ENCODE data around the gene LEP.

Gene LEP

GRCh38 chr7:128247108-128247507, 6.0 kb downstream of the LEP start:
- DNase-seq (ENCODE audit: low read depth) = no peak

DNA sequence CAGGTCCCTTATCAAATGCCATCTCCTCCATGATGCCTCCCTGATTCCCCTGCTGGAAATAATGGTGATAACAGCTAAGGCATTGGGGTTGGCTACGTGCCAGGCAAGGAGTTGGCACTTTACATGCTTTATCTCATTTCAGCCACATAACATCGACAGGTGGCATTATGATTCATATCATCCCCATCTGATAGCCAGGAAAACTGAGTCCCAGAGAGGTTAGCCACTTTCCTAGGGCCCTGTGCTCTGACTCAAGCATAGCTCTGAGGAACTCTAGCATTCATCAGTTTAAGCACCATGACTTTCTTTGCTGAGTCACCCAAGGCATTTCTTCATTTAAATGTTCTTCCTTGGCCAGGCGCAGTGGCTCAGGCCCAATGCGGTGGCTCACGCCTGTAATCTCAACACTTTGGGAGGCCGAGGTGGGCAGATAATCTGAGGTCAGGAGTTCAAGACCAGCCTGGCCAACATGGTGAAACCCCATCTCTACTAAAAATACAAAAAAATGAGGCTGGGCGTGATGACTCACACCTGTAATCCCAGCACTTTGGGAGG, 6.6 kb downstream of the LEP start:
- peak; percentile 58 for DNase-seq (ENCODE audit: low read depth)

GRCh38 chr7:128251337-128251736, 10.3 kb downstream of the LEP start:
- no peak for DNase-seq (ENCODE audit: low read depth)

- DNase-seq (ENCODE audit: low read depth) = no peak
Observed at GRCh38 chr7:128253701-128254100, 12.6 kb downstream of the LEP start.

- DNase-seq (ENCODE audit: low read depth) = no peak
Observed at GRCh38 chr7:128254470-128254869, 13.4 kb downstream of the LEP start.

GRCh38 chr7:128255271-128255670, 14.2 kb downstream of the LEP start:
- no peak for DNase-seq (ENCODE audit: low read depth)

GRCh38 chr7:128257458-128257857, 16.4 kb downstream of the LEP start:
- DNase-seq (ENCODE audit: low read depth) = no peak

DNA sequence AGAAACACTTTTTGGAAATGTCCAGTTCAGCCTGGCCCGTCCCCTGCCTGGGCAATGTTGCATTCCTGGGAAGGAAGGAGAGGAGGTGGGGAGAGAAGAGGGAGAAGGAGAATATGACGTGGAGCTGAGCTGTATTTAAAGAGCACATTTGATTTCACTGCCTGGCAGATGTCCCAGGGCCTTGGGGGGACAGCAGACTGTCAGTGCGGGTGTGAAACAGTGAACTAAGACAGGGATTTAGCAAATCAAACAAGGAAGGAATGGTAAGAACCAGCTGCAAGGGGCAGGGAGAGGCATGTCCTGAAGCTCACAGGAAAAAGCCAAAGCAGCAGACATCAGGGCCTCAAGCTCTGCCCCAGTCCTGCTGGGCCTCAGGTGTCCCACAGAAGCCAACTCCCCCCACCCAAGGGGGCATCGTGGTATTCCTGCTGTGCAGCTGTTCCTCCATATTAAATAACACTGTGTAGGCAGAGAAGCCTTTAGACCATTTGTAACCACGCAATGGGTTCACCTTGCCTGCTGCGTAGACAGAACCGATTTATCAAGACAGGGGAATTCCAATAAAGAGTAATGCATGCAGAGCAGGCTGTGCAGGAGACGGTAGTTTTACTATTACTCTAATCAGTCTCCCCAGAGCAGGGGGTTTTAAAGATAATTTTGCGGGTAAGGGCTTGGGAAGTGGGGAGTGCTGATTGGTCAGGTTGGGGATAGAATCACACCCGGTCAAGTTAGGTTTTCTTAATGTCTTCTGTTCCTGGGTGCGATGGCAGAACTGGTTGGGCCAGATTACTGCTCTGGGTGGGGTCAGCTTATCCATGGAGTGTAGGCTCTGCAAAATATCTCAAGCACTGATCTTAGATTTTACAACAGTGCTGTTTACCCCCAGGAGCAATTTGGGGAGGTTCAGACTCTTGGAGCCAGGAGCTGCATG, 18.3 kb downstream of the LEP start:
- no peak for DNase-seq (ENCODE audit: low read depth)

- no peak for DNase-seq (ENCODE audit: low read depth)
Observed at GRCh38 chr7:128260069-128260795, 19.2 kb downstream of the LEP start.

DNA sequence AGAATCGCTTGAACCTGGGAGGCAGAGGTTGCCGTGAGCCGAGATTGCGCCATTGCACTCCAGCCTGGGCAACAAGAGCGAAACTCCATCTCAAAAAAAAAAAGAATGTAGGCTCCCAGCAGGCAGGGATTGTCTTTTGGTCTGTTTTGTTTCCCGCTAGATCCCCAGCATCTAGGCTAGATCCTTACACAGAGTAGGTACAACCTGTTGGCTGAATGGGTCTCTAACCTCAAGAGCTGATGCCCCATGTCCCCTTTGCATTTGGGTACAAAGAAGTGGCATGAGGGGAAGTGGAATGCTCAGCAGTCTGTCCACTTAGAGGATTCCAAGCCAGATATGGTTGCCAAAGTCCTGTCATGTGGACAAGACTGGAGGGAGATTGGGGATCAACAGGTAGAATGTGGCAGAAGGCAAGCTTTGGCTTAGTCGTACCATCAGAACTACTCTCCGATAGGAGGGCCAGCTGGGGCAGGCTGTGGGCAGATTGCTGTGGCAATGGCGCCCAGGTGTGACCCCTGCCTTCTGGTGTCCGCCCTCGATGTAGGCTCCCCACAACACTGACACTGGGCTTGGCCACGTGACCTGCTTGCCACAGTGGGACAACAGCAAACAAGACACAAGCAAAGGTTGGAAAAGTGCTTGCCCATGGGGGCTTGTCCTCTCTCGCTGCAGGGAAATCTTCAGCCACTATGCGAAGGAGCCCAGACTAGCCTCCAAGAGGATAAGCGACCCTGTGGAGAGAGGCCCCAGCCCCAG, 21.4 kb downstream of the LEP start:
- no peak for DNase-seq (ENCODE audit: low read depth)

DNA sequence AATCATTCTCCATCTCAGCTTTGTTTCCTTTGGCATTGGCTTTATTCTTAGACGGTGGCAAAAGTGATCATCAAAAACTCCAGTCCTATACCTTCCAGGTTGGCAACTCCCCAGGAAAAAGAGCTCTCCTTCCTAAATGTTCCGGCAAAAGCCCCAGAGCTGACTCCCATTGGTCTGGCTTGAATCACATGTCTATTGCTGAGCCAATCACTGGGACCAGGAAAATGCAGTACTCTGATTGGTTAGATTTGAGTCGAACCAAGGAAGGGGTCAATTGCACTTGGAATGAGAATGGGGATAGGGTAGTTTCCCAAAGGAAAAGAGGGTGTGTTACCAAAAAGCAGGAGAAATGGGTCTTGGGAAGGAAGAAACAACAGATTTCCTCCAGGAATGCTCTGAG, 22.3 kb downstream of the LEP start:
- DNase-seq (ENCODE audit: low read depth) = no peak

DNA sequence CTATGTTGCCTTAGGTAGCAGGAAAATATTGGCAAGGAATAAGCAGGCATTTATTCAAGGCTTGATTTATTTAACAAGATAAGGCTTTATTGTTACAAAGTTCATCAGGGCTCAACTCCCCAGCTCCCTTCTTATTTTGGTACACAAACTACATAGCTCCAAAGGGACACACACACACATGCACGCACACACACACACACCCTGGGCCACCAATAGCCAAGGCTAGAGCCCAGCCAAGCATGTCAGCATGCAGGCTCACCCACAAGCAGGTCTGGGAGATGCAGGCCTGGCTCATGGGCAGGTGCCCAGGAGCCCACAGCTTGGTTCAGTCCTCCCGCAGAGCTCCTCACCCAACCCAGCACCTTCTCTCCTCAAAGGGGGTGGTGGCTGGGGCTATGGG, 23.4 kb downstream of the LEP start:
- no peak for DNase-seq (ENCODE audit: low read depth)

- no peak for DNase-seq (ENCODE audit: low read depth)
Observed at GRCh38 chr7:128265156-128265905, 24.3 kb downstream of the LEP start.

DNA sequence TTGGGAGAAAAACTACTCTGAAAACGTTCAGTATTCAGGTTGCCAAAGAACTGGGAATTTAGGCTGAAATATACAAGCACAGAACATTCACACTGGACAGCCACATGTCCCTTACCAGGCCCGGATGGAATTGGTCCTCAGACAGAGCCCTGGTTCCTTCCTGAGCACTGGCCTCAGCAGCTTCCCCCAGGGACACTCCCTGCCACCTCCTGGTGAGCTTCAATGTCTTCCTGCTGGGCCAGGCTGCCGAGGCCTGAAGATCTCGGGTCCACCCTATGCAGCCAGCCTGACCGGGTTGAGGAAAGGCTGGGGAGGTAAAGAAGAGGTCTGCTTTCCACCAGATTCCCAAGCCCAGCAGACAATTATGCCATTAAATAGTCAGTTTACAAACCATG, 24.8 kb downstream of the LEP start:
- DNase-seq (ENCODE audit: low read depth) = no peak

DNA sequence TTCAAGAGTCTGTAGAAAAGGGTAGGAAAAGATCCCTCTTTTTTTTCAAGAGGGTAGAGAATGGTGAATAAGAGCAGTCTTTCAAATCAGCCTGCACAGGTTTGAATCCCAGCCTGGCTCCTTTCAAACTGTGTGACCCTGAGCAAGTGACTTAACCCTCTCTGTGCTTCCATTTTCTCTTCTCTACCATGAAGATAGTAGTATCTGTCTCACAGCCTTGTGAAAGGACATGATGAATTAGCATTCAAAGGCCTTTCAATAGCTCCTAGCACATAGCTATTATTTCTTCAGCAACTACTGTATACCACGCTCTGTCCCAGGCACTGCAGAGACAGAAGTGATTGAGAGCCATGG, 25.4 kb downstream of the LEP start:
- no peak for DNase-seq (ENCODE audit: low read depth)

- peak; percentile 25 for DNase-seq (ENCODE audit: low read depth)
Observed at GRCh38 chr7:128266883-128267594, 26.0 kb downstream of the LEP start.

DNA sequence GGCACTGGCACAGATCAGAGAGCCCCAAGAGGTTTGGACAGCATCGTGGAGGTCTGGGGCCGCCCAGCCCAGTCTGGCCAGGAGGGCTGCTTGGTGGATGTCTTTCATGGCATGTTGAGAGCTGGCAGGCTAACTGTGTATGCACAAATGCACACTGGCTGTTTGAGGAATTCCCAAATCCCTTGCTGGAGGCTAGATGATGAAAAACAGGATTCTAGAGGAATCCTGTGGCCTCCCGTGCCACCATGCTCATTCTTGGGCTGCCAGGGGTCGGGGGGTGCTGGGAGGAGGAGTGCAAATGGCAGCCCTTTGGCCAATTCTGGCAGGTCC, 26.5 kb downstream of the LEP start:
- DNase-seq (ENCODE audit: low read depth) = no peak

DNA sequence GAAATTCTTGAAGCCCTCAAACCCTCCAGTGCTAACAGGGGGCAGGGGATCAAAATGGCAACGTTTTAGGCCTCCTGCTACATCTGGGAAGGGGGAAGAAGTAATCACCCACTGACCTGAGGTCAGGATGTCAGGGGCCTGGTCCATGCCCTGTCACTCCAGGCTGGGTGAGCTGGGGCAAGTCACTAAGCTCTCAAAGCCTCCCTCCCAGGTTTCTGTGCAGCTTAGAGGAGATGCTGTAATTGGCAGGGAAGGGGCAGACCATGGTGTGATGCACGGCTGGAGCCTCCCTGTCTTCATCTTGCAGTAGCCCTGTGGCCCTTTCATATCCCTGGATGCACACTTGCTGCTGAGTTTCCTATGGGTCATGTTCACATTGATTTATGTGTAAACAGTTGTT, 27.2 kb downstream of the LEP start:
- no peak for DNase-seq (ENCODE audit: low read depth)

- DNase-seq (ENCODE audit: low read depth) = no peak
Observed at GRCh38 chr7:128270826-128271272, 29.8 kb downstream of the LEP start.

GRCh38 chr7:128271471-128271941, 30.4 kb downstream of the LEP start:
- DNase-seq (ENCODE audit: low read depth) = no peak

GRCh38 chr7:128271942-128272481, 30.9 kb downstream of the LEP start:
- no peak for DNase-seq (ENCODE audit: low read depth)
